Measurements from ENCODE around the gene ADAMTS14.

Gene ADAMTS14

DNA sequence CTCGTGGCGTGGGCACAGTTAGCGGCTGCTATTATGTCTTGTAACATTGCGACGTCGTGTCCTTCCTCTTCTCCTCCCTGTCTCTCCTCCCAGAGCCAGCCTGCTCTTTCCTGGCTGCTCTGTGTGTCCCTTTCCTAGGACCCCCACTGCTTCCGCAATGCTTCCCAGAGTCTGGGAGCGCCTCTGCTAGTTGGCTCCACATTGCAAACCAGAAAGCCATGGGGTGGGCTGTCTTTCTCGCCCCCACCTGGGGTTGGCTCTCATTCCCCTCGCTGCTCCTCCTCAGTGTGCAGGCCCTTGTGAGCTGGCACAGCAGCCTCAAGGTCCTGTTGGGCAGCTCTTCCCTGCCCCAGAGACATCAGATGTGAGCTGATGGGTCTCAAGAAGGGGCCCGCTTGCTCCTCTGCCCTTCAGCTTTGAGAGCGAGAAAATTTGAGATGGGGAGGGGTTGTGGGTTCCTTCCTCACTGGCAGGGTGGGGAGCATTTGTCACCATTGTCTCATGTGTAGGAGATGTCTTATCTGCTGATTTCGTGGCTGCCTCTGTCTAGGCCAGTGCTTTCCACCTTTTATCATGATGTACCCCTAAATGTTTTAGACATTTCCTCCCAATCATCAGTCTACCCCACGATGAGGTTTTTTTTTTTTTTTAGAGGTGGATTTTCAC is 3.3 kb downstream of the ADAMTS14 start:
- DNase-seq: no peak

DNA sequence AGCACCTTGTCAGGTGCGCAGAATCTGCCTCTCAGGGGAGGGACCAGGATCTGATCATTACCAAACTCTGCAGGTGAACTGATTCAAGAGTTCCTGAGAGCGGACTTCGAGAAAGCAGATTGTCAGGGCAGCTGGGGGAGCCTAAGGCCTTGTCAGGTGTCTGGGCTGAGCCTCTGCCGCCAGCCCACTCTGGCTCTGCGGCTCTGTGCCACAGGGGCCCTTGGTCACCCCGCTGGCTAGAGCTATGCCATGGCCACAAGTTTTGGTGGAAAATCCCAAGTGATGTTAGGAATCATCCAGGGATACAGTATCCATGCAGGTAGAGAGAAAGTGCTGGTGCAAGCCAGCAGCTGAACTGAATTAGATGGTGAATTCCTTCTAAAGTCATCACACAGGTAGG is 4.2 kb downstream of the ADAMTS14 start:
- no peak for DNase-seq

DNA sequence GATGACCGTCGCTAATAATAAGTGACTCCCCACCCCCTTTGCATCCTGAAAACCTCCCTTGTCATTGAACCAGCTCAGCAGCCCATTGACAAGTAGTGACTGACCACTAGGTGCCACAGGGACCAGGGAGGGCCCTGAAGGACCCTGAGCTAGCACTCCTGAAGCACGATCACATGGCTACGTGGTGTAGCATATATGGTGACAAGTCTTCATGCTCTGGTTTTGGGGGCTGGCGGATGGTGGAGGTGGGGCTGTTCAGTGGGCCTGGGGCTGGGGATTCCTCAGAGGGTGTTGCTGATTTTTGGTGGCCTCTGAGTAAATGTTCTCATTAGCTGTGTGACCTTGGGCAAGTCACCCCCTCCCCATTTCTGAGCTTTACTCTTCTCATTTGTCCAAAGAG is 4.7 kb downstream of the ADAMTS14 start:
- no peak for DNase-seq

DNA sequence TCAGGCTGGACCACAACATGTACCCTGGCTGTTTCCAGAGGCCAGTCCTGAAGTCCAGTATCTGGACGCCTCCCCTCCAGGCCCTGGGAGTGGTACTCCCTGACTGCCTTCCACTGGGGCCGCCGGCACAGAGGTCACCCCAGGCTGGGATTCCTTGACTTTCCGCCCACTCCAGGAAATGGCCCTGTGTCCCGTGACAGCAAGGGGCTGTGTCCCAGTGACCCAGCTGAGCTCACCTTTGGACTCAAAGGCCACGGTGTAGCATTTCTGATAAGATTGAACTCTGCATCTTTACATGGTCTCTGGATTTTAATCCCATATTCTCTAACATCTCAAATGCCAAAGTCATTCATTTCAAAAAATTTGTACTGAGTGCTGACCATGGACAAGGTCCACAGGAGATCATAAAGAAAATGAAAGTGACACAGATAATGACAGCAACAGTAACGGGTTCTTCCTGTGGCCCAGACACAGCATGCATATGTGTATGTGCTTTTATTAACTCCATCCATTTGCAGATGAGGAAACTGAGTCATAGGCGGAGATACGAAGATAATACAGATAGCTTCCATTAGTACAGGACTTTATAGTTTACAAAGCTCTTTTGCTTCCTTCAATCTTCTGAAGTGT is 5.4 kb downstream of the ADAMTS14 start:
- no peak for DNase-seq

DNA sequence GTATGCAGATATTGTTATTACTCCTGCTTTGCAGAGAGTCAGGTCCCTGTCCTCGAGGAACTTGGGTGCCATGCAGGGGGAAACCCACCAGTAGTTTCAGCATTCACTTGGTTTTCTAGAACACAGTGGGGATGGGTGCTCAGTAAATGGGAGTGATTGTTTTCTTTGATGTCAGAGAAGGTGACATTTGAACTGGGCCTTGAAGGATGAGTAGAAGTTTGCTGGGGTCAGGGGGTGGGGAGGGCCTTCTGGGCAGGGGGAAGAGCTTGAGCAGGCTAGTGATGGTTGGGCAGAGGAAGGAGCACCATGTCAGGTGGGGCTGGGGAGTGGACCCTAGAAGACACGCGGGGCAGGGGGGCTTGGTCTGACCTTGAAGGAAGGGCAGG is 5.9 kb downstream of the ADAMTS14 start:
- DNase-seq: no peak

DNA sequence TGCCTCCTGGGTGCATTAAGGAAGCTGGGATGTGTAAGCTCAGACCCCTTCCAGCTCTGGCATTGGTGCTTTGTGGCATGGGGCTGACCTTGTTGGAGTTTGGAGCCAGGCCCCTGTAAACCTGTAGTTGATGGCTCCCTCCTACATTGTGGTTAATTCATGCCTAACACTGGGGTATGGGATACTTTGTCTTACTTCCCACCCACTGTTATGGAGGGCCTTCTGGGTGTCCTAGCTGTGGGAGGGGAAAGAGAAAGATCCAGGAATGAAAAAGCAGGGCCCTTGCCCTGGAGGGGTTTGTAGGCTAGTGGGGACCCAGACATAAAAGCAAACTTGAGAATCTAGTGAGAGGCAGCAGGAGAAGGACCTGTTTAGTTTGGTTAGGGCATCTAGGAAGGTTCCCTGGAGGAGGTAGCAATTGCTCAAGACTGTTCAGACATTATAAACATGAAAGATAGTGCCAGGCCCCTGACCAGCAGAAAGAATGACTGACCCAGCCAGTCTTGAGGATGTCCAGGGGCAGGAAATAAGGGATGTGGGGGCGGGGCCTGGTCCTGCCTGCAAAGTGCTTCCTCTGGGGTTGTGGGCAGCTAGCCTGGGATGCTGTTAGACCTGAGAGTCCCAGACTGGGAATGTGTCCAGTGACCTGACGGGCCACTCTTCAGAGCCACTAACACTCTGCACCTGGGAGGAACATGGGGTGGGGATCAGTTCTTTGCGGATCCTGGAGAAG is 6.6 kb downstream of the ADAMTS14 start:
- no peak for DNase-seq

DNA sequence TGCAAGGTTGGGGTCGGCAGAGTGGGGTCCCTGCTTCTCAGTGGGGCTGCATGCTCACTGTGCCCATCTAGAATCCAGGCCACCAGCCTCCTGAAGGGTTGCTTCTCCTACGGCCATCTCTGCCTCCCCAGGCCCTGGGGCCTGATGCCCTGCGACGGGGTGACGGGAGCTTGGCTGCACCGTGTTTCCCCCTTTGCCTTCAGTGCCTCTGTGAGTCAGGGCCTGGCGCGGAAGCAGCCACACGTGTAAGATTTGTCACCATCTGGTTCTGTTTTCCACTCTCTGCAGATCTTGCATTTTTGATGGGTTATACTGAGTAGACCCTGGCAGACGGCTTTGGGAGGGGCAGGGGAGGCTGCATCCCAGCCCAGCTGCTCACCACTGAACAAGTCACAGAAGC is 7.2 kb downstream of the ADAMTS14 start:
- DNase-seq: no peak

DNA sequence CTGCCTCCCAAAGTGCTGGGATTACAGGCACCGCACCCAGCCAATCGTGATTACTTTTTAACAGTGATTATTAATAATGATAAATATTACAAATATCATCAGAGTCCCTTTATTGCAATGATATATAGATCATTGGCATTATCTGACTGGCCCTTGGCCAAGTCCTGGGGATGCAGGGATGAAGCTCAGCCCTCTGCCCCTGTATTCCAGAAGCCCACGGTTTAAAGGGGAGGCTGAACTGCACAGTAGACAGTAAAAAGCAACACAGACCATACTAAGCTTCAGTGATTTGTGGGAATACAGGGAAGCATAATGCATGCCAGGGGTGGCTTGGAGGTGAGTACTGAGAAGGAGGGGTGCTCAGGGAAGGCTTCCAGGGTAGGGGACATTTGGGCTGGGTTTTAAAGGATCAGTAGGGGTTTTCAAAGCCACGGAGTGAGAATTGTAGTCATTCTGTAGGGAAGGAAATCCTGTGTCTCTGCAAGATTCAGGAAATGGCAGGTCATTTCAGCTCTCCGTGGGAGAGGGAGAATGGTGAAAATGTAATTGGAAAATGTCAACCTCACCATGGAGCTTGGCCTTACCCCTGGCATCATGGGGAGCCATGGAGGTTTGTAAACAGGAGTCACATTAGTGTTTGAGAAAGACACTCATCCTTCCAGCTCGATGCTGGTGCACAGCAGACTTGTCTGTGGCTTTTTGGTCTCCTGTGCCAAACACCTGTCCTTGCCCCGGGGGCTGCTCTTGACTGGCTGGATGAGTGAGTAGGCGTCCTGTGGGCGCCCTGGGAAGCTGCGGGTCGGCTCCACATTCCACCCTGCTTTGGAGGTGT is 8.8 kb downstream of the ADAMTS14 start:
- no peak for DNase-seq

DNA sequence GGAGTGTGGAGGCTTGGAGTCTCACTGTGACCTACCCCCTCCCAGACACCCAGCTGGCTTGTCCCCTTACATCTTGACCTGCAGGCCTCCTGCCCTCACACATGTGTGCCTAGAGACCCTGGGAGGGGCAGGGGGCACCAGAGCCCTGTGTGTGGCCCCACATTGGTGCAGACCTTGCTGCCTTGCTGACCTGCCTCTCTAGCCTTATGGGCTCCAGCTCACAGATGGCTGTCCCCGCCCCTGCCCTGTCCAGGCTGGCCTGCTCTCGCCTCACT is 9.4 kb downstream of the ADAMTS14 start:
- DNase-seq: no peak

DNA sequence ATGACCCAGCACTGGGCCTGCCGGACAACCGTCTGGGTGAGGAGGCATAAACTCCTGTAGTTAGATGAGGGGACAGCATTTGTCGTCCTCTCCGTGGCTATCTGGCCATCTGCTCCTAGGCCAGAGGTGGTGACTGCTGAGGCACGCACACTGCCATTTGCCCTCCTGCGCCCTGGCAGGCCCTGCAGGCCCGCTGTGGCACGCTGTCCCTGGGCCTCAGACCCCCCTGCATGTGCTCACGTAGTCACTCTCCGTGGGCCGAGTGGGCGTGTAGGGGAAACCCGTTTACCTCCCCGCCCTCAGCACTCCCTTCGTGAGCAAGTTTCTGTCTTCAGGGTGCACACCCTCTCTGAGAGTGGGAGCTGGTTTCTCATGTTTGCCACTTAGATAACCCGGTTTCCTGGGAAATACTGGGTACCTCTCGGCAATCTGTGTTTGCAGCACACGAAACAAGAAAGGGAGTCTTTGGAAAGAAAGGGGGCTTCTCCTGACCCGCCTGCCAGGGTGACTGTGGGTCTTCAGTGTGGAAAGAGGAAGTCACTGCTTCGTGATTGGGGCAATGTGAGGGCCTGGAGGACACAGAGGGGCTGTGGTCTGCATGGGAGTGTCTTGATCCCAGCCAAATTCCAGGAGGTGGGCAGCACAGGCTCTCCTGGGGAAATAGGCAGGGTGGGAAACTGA is 10.8 kb downstream of the ADAMTS14 start:
- no peak for DNase-seq

DNA sequence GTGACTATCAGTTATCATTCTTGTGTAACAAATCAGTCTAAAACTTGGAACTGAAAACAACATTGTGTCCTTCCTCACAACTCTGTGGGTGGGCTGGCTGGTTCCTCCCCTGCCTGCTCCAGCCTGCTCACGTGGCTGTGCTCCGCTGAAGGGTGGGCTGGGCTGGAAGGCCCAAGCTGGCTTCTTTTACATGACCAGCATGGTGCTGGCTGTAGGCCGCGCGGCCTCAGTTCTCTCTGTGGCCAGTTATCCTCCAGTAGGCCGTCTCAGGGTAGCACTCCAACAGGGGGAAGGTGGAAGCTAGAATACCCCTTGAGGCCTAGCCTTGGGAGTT is 11.3 kb downstream of the ADAMTS14 start:
- no peak for DNase-seq

DNA sequence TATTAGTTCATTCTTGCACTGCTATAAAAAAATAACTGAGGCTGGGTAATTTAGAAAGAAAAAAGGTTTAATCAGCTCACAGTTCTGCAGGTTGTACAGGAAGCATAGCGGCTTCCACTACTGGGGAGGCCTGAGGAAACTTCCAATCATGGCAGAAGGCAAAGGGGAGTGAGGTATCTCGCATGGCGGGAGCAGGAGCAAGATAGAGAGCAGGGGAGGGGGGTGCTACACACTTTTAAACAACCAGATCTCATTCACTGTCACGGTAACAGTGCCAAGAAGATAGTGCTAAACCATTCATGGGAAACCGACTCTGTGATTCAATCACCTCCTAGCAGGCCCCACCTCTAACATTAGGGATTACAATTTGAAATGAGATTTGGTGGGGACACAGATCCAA is 11.6 kb downstream of the ADAMTS14 start:
- DNase-seq: no peak

DNA sequence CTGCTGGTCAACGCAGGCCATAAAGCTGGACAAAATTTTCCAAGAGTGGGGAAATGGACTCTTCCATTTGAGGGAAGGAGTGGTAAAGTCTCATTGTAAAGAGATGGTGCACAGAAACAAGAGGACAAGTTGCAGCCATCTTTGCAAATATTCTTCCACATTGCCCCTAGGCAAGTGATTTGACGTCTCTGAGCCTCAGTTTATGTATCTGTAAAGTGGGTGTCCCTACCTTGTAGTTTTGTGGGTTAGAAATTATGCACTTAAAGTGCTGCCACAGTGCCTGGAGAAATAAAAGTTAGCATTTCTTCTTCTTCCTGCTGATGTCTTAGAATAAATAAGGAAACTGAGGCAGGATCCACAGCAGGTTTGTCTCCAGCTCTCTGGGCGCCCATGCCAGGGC is 12.1 kb downstream of the ADAMTS14 start:
- DNase-seq: no peak

DNA sequence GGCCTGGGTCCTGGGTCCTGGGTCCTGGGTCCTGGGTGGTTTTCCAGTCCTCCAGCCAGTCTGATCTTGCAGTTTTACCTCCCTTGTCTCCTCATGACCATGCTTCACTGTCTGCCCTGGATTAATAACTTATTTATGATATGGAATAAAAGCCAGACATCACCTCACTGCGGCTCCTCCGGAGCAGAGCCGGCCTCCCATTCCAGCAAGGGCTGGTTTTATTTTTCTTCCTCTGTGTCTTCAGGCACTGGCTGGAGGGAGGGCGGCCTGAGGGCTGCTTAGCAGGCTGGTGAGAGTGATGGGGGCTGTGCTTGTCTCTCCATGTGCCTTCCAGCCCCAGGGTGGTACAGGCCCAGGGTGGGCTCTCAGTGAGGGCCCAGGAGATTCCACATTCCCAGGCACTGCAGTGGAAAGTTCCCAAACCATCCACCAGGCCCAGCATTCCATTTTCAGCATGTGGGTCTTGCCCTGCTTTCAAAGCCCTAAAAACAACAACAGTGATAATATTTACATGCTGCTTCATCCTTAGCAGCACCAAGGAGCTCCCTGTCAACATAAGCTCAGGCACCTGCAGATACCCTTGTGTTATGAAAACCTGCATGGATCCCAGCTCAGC is 12.6 kb downstream of the ADAMTS14 start:
- no peak for DNase-seq

DNA sequence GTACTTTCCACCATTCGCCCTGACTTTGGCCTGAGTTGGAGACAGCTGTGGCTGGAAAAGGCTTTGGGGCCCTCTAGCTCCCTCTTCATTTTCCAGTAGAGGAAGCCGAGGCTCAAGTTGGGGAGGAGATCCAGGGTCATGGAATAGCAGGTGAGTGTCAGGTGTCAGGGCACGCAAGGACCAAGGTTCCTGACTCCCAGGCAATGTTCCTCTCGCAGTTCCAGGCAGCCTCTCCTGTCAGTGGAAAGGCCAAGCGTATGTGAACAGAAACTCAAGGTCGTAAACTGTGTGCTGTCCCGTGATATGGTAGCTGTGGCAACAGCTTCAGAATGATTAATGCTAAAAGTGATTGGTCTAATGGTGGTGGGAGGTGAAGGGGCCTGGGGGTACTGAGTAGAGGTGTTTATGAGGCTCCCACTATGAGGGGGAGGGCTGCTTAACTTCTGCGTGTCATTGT is 13.2 kb downstream of the ADAMTS14 start:
- DNase-seq: no peak

DNA sequence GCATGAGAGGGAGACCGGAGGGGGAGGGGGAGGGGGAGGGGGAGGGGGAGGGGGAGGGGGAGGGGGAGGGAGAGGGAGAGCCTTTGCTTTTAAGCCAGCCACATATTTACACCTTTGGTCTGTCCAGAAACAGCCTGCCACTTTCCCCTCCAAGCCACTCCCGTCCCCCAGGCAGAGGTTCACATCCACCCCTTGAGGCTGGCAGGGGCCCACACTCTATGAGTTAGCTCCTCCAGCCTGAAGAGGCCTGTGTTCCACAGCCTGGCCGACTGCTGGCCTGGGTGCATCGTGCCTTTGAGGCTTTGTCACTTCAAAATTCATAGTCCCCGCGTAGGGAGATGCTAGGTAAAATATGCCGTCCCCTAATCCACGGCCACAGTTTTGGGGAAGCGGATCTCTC is 16.5 kb downstream of the ADAMTS14 start:
- no peak for DNase-seq

DNA sequence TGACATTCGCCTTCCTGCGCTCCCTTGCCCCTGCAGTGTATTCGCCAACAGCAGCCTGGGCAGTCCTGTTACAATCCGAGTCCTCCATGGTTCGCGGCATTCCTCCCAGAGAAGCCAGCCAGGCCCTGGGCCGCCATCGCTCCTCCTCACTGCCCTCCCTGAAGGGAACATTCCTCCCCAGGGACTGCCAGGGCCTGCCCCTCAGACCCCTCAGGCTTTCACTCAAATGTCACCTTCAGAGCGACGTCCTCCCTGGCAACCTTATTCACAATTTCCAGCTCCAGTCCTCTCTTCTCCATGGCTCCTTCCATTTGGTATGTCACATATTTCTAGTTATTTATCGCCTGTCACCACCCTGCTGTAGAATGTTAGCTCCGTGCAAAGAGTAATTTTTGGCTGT is 17.4 kb downstream of the ADAMTS14 start:
- DNase-seq: no peak

DNA sequence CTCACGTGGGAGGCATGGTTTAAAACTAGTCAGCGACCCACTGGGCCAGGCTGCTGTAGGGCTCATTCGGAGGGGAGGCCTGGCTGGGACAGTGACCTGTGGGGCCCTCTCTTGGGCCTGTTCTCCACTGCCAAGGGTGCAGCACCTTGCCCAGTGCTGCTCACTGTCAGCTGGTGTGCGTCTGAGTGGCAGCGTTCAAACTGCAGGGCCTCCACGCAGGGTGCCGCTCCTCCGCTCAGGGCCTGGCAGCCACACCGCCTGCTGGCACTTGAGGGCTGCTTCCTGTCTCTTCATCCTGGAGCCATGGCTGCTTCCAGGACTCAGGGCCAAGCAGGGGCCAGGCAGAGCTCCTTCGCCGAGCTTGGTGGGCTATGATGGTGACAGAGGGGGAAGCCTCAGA is 18.3 kb downstream of the ADAMTS14 start:
- no peak for DNase-seq

DNA sequence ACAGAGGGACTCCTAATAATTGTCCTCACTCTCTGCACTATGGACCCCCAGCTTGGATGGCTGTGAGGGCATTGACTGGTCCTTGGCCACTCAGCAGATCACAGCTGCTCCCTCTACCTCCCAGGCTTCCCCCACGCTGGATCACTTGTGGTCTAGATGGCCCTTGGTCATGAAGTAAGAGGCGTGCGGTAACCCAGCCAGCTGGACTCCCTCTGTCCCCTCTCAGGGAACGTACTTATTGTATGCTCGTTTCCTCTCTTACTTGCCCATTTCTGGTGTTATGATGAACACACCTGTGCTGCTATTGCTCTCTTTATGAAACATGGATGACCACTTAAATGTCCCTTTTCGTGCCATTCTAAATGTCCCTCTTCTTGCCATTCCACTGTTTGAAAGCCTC is 19.3 kb downstream of the ADAMTS14 start:
- no peak for DNase-seq

DNA sequence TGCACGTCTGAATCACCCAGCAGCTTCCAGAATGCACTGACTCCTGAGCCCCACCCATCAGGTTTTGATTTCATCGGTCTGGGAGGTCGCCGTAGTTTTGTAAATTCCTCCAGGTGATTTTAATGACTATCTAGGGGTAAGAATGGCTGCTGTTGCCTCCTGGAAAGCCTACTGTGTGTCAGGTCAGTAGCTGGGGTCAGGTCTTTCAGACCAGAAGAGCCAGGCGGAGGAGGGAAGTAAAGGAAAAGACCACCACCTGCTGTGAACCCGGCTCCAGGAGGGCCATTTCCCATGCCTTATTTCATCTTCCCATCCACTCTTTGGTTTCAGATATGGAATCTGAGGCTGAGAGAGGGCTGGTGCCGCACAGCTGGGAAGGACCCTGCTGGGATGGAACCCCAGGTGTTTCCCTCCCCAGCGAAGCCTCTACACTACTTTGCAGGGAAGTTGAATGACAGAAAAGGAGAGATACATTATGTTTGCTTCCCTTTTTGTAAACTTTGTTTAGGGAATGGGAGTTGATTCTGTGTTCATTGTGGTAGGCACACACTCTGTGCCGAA is 19.8 kb downstream of the ADAMTS14 start:
- no peak for DNase-seq

DNA sequence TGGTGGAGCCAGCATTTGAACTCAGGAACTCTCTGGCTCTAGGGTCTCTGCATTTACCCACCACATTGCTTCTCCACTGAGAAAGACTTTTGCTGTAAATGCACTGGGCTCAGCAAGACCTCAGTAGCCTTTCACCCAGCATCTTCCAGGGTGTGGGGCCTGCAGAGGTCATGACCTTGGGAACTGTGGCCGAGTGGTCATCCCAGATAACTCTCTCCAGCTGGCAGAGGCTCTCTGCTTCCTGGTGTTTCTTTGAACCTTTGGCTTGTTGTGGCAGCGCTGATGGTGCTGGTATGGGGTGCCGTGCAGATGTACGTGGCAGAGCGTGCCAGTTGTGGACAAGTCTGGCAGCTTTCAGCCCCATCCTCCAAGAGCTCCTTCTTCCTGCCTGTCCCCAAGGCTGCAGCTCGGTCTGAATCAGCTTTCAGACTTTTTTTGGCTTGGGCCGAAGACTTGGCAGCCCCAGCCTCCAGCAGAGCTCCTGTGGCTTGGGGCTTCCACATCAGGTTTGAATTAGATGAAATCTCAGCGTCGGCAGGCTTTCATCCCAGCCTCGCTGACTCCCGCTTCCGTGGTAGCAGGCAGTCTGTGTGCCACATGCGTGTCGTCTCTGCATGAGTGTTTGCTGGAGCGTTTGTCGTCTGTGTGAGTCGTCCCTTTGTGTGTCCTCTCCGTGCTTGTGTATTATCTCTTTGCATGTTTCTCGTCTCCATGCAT is 21.5 kb downstream of the ADAMTS14 start:
- no peak for DNase-seq
